ENCODE measurements around the gene PACS1.
"Not testable (repeated sequence)": the region's sequence is repeated elsewhere in the genome, so short reads cannot be mapped to it uniquely, and the experiment has no call there.

The PACS1 gene

DNA sequence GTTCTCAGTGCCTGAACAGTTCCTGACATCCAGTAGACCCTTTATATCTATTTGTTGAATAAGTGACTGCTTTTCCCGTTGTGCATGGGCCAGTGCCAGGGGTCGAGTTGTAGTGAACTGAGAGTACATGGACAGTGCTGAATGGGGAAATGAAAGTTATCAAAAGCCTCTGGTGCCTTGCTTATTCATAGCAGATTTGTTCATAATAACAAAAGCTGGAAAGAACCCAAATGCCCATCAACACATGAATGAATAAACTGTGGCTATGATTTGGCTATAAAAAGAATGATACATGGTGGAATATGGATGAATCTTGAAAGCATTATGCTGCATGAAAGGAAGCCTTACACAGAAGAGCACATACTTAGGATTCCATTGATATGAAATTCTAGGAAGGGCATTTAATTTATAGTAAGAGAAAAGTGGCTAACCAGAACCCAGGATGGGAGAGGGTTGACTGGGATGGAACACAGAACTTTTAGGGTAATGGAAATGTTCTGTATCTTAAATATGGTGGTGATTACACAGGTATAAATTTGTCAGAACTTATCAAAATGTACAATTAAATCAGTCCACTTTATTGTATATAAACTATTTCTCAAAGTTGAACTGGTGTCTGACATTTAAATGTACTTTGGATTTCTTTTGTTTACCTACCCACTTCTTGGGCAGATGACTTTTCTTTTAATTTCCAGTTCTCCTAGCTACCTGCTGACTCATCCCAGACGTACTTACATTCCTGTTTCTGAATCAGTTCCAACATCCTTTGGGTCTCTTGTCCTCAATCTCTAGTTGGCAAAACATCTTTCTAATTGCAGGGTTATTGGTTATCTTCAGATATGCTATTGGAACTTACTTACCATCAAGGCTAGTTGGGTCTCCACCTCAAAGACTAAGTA is 42.8 kb downstream of the PACS1 start:
- no peak for DNase-seq

- DNase-seq: not testable (repeated sequence)
Measured at GRCh38 chr11:66114957-66115356, 44.9 kb downstream of the PACS1 start.

- no peak for DNase-seq
Measured at GRCh38 chr11:66115638-66116301, 45.7 kb downstream of the PACS1 start.

DNA sequence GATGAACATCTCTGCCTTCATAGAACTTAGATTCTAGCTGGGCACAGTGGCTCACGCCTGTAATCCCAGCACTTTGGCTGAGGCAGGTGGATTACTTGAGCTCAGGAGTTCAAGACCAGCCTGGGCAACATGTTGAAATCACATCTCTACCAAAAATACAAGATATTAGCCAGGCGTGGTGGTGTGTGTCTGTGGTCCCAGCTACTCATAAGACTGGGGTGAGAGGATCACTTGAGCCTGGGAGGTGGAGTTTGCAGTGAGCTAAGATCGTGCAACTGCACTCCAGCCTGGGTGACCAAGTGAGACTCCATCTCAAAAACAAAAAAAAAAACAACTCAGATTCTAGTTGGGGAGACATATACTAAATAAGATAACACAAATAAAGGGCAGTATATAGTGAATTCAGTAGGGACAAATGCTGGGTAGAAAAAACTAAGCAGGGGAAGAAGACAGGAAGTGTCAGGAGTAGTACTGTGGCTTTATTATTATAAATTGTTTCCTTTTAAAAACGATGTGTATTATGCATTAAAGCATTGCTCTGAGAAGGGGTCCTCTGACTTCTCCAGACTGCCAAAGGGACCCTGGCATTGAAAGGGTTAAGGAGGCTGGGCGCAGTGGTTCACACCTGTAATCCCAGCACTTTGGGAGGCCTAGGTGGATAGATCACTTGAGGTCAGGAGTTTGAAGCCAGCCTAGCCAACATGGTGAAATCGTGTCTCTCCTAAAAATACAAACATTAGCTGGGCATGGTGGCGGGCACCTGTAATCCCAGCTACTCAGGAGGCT is 46.7 kb downstream of the PACS1 start:
- DNase-seq: no peak

GRCh38 chr11:66118847-66119246 is 48.8 kb downstream of the PACS1 start:
- no peak for DNase-seq

DNA sequence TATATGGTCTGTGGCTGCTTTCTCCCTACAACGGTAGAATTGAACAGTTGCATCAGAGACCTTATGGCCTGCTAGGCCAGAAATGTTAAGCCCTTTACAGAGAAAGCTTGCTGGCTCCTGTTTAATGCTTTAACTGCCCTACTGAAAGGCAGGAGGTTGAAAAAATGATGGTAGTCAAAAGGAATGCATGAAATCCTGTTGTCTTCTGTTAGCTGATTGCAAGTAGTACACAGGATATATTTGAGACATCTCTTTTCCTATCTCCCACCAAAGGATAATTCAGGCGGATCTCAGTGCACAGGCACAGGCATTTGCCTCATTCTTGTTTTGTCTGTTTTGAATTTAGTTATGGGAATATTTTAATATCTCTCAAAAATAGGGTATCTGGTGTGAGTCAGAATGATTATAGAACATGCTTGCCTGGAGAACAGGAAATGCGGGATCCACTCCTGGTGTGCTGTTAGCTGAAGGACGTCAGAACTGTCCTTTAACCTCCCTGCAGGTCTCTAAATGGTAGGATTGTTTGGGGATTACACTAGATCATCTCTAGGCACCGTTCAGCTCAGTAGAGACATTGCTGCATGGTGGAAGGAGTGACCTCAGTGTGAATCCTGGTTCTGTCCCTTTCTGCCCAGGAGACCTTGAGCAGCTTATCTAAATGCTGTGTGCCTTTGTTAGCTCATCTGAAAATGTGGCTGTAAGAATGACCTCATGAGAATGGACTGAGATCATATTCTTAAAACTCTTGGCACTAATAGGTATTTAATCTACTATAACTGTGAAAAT is 49.5 kb downstream of the PACS1 start:
- no peak for DNase-seq

- no peak for DNase-seq
Measured at GRCh38 chr11:66121466-66121865, 51.4 kb downstream of the PACS1 start.

DNA sequence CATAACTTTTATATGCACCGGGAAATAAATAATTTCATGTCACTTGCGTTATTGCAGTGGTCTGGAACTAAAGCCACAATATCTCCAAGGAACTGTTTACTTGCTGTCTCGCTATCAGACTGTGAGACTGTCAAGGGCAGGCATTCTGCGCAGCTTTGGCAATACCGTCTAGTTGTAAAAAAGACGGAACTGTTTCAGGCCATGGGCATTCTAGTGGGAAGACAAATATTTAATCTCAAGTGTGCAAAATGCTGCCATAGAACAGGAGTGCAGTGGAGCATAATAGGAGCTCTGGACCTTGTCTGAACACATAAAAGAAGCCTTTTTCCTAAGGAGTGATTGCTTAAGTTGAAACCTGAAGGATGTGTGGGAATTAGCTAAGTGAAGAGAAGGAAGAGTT is 53.8 kb downstream of the PACS1 start:
- no peak for DNase-seq

- no peak for DNase-seq
Measured at GRCh38 chr11:66124564-66124963, 54.5 kb downstream of the PACS1 start.

DNA sequence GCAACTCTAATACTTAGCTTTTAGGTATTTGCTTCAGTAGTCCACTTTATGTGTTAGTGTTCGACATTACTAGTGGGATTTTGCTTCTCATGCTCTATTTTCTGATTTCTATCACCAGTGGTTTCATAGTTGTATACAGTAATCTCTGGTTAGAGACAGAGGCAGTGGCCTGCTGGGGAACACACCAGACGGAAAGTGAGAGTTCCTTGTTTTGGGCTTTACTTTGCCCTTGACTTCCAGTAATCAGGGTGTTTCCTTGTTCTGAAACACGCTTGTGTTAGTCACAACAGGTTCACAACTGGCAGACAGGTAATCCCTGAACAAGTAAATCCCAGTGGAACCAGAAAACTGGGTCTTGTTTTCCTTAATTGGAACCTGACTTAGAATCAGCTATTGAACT is 56.0 kb downstream of the PACS1 start:
- peak; percentile 29 to 46 for DNase-seq

DNA sequence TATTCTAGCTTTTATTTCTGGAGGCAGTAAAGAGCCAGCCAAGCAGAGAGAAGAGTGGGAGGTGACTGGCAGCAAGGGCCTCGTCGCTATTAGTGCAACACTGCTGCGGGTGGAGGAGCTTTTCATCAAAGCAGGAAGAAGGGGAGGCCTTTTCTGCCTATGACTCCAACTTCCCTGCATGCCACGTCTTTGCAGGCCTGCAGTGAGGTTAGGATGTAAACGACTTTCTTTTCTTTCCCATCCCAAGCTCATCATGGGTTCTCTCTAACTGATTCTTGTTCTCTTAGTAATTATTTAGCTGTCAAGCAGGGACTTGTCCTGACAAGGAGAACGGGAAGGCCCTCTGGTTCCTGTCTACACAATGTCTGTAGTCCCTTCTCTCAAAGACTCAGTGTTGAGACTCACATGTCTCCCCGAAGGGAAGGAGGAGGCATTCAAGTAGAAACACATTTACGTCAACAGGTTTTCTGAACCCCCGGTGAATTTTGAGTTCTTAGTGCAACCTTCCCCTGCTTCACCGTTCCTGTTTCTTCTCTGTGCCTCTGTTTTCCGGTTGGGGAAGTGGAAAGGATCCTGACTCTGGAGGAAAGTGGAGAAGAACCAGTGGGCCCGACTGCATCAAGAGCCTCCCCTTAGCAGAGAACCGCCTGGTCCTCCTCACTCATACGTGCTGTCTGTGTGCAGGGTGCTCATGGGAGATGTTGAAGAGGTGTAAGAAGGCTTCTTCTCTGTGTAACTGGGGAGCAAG is 56.9 kb downstream of the PACS1 start:
- peak; percentile 60 to 66 for DNase-seq

DNA sequence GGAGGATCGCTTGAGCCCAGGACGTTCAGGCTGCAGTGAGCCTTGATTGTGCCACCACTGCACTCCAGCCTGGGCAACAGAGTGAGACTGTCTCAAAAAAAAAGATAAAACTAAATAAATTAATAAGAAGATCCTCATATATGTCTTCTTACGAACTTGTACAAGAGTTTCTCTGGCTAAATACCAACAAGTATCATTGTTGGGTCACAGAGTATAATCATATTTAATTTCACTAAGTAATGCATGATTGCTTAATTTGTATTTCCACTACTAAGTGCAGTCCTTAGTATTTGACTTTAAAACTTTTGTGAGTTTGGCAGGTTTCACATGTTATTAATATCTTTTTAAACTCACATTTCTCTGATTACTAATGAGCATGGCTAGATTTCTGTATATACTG is 60.9 kb downstream of the PACS1 start:
- no peak for DNase-seq

DNA sequence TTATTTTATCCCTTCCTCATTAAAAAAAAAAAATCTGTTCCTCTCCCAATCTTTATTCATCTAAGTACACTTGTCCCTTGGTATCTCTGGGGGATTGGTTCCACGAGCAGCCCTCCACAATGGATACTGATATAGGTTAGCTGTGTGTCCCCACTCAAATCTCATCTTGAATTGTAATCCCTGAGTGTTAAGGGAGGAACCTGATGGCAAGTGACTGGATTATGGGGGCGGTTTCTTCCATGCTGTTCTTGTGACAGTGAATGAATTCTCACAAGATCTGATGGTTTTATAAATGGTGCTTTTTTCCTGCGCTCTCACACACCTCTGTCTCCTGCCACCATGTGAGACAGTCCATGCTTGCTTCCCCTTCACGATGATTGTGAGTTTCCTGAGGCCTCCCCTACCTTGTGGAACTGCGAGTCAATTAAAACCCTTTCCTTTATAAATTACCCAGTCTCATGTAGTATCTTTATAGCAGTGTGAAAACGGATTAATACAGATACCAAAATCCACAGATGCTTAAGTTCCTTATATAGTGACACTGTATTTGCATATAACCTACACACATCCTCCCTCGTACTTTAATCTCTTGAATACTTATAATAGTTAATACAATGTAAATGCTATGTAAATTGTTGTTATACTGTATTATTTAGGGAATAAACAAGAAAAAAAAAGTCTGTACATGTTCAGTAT is 62.0 kb downstream of the PACS1 start:
- DNase-seq: no peak

DNA sequence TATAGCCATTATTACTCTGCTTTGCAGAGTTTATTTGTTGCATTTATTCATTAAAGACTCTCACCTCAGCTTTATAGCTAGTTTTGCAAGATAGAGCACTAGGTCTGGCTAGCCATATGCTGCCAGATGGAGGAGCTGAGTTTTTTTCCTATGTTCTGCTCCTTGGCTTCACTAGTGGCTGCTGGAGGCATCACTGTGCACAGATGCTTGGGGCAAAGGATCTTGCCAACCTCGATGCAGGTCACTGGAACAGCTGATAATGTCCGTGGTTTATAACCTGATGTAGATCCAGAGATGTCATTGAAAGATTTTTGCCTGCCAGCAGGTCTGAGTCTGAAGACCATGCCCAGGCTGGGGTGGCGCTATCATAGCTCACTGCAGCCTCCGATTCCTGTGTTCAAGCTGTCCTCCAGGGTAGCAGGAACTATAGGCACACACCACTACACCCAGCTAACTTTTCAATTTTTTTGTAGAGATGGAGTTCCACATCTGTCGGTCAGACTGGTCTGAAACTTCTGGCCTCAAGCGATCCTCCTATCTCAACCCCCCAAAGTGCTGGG is 63.2 kb downstream of the PACS1 start:
- DNase-seq: no peak

- no peak for DNase-seq
Measured at GRCh38 chr11:66136752-66137123, 66.7 kb downstream of the PACS1 start.

DNA sequence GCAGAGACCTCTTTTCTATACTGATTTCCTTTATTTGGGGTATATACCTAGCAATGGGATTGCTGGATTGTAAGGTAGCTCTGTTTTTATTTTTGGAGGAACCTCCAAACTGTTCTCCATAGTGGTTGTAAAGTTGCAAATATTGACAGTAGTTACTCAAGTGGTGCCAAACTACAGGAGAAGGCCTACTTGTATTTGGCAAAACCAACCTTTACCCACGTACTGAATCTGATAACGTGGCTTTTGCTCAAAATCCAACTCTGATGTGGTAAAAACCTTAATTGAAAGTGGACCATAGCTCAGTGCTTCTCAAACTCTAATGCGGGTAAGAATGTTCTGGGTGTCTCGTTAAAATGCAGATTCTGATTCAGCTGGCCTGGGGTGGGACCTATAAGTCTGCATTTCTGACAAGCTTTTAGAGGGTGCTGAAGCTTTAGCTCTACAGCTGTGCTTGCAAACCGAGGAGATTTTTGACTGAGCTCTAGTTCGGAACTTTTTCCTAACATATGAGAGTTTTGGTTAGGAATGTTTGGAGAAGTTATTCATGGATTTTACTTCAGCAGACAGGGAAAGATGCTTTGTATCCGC is 69.8 kb downstream of the PACS1 start:
- DNase-seq: no peak

DNA sequence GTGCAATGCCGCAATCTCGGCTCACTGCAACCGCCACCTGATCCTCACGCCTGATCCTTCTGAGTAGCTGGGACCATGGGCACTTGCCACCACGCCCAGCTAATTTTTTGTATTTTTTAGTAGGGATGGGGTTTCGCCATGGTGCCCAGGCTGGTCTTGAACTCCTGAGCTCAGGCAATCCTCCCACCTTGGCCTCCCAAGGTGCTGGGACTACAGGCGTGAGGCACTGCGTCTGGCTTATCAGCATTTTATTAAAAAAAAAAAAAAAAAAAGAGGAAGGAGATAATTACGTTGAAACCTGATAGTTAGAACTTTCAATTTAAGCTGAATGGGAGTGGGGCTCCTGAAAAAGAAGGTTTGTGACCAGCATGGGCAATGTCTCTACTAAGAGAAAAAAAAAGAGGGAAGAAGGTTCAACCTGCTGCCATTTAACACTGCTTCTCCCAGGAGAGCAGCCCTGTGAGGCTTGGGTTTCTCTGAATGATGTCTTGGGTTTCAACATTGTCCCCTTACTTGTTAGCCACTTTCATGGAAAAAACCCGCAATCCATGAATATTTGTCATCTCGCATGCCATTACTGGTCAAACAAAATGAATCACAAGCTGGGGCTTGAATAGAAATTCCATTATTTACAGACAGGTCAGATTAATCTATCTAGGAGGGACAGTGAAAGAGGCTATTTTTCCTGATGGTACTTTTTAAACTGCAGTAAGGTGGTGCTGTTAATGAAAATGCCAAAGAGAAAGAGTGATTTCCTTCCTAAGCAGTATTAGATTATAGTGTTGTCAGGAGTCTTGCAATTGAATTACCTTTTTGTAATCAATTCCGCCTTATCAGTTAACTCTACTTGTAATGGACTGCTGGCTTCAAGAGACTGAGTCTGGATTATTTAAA is 72.5 kb downstream of the PACS1 start:
- DNase-seq: no peak

DNA sequence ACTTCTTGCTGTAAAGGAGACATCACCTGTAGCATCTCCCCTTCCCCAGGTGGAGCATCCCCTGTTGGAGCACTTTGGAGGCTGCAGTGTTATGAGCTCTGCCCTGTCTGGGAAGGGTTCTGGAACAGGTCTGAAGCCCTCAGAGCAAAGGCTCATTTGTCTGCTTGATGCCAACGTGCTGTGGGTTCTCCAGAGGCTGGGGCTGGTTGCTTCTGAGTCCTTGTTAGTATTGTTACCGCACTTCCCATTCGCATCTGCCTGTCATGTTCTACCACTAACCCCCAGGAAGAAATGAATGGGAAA is 73.1 kb downstream of the PACS1 start:
- DNase-seq: no peak

GRCh38 chr11:66143996-66144678 is 74.1 kb downstream of the PACS1 start:
- DNase-seq: no peak
